Astrocyte (in vitro differentiated cells and primary cell): Measurements from ENCODE around the gene TENM3. TPM values are rescaled to one million over a fixed set of nuclear protein-coding genes. Genes with fewer than 3 reads are reported as not detected.

Experiments
- DNase-seq: peaks from one replicate; pipeline ENCODE4 v3.0.0-alpha.2; 2010; ENCODE audit warnings: low read depth
- FAIRE-seq: peaks from 2 replicates; lab custom pipeline; 2011; peaks lifted over from hg19 to GRCh38; lab: Jason Lieb, UNC
- H2AFZ ChIP-seq: 2 replicates; pipeline ENCODE4 v1.6.0; 2012; ENCODE audit warnings: low read depth, low read length, inconsistent platforms
- H3K27ac ChIP-seq: 2 replicates; pipeline ENCODE4 v1.5.1; 2011; ENCODE audit warnings: low read depth, low read length, inconsistent platforms
- H3K27me3 ChIP-seq: 2 replicates; pipeline ENCODE4 v1.6.0; 2011; ENCODE audit warnings: low read length, inconsistent platforms; ENCODE audit not compliant: insufficient read depth
- H3K36me3 ChIP-seq: 2 replicates; pipeline ENCODE4 v1.5.1; 2011; ENCODE audit warnings: low read length, inconsistent platforms; ENCODE audit not compliant: insufficient read depth
- H3K4me1 ChIP-seq: 2 replicates; pipeline ENCODE4 v1.5.1; 2011; ENCODE audit warnings: low read length, inconsistent platforms; ENCODE audit not compliant: insufficient read depth
- H3K4me2 ChIP-seq: 2 replicates; pipeline ENCODE4 v1.6.0; 2012; ENCODE audit warnings: low read length, inconsistent platforms
- H3K4me3 ChIP-seq: 2 replicates; pipeline ENCODE4 v1.5.1; 2011; ENCODE audit warnings: low read depth, mild to moderate bottlenecking, low read length, inconsistent platforms; ENCODE audit not compliant: insufficient read depth
- H3K79me2 ChIP-seq: 2 replicates; pipeline ENCODE4 v1.6.0; 2012; ENCODE audit warnings: mild to moderate bottlenecking, low read length, inconsistent platforms; ENCODE audit not compliant: insufficient read depth
- H3K9ac ChIP-seq: 2 replicates; pipeline ENCODE4 v1.6.0; 2012; ENCODE audit warnings: mild to moderate bottlenecking, low read length, inconsistent platforms
- H3K9me3 ChIP-seq: 2 replicates; pipeline ENCODE4 v1.5.1; 2012; ENCODE audit warnings: low read depth, mild to moderate bottlenecking, low read length, inconsistent platforms; ENCODE audit not compliant: insufficient read depth
- H4K20me1 ChIP-seq: 2 replicates; pipeline ENCODE4 v1.6.0; 2012; ENCODE audit warnings: low read length, inconsistent platforms; ENCODE audit not compliant: insufficient read depth
- H3K27ac Mint-ChIP-seq: one replicate; pipeline ENCODE4 v1.8.0; 2021; ENCODE audit warnings: mild to moderate bottlenecking, mixed read lengths; ENCODE audit not compliant: unreplicated experiment
- H3K27me3 Mint-ChIP-seq: one replicate; pipeline ENCODE4 v1.8.0; 2021; ENCODE audit warnings: low read depth, mixed read lengths; ENCODE audit not compliant: unreplicated experiment
- H3K36me3 Mint-ChIP-seq: one replicate; pipeline ENCODE4 v1.8.0; 2021; ENCODE audit warnings: low read depth, mixed read lengths; ENCODE audit not compliant: unreplicated experiment
- H3K4me1 Mint-ChIP-seq: one replicate; pipeline ENCODE4 v1.8.0; 2021; ENCODE audit warnings: low read depth, mixed read lengths; ENCODE audit not compliant: unreplicated experiment
- H3K4me3 Mint-ChIP-seq: one replicate; pipeline ENCODE4 v1.8.0; 2021; ENCODE audit warnings: mild to moderate bottlenecking, moderate library complexity, mixed read lengths; ENCODE audit not compliant: unreplicated experiment
- H3K9me3 Mint-ChIP-seq: one replicate; pipeline ENCODE4 v1.8.0; 2021; ENCODE audit warnings: mild to moderate bottlenecking, mixed read lengths; ENCODE audit not compliant: unreplicated experiment
- EZH2 ChIP-seq: IDR thresholded peaks from 2 replicates; pipeline ENCODE4 v1.6.1; 2012; ENCODE audit warnings: mild to moderate bottlenecking, low read length, inconsistent platforms; ENCODE audit not compliant: insufficient read depth
- total RNA-seq: library from RNA; stranded (reverse); gene quantifications from 2 replicates; pipeline ENCODE4 v1.2.1, GENCODE V29; 2021
- TF ChIP-seq, protein P1 (sequence below): IDR thresholded peaks from 2 replicates; pipeline ENCODE4 v1.5.1; 2011; ENCODE audit warnings: low read depth, mild to moderate bottlenecking, inconsistent platforms, low read length, moderate library complexity; ENCODE audit not compliant: insufficient read depth

TENM3 gene
- total RNA-seq, 1 donor from 2014 or later: 127 TPM

- Histone ChIP-seq H3K27ac (no peak overlapping the region), H4K20me1 (no peaks in the 10 kb centered on the region), H3K9ac (no peak overlapping the region), H3K36me3 (no peaks in the 10 kb centered on the region), H2AFZ (no peak overlapping the region), H3K4me1 (peaks cover 3% of the 10 kb centered on the region), H3K27me3 (no peaks in the 10 kb centered on the region), H3K4me3 (no peak overlapping the region), H3K79me2 (no peaks in the 10 kb centered on the region), H3K9me3 (no peaks in the 10 kb centered on the region), H3K4me2 (no peak overlapping the region)
- H3K4me3 Mint-ChIP-seq: no peak overlapping the region
- no peak for TF ChIP-seq EZH2
- TF ChIP-seq, protein P1, sequence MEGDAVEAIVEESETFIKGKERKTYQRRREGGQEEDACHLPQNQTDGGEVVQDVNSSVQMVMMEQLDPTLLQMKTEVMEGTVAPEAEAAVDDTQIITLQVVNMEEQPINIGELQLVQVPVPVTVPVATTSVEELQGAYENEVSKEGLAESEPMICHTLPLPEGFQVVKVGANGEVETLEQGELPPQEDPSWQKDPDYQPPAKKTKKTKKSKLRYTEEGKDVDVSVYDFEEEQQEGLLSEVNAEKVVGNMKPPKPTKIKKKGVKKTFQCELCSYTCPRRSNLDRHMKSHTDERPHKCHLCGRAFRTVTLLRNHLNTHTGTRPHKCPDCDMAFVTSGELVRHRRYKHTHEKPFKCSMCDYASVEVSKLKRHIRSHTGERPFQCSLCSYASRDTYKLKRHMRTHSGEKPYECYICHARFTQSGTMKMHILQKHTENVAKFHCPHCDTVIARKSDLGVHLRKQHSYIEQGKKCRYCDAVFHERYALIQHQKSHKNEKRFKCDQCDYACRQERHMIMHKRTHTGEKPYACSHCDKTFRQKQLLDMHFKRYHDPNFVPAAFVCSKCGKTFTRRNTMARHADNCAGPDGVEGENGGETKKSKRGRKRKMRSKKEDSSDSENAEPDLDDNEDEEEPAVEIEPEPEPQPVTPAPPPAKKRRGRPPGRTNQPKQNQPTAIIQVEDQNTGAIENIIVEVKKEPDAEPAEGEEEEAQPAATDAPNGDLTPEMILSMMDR: no peak
- no peak for FAIRE-seq
- H3K36me3 Mint-ChIP-seq: peaks cover 2% of the 10 kb centered on the region
- peaks cover 4% of the 10 kb centered on the region for H3K4me1 Mint-ChIP-seq
- no peaks in the 10 kb centered on the region for H3K9me3 Mint-ChIP-seq
- no peak for DNase-seq
- no peaks in the 10 kb centered on the region for H3K27me3 Mint-ChIP-seq
- H3K27ac Mint-ChIP-seq: no peak overlapping the region
These were observed 100.3 kb downstream of the TENM3 start for GRCh38 chr4:182343453-182343852.

DNA sequence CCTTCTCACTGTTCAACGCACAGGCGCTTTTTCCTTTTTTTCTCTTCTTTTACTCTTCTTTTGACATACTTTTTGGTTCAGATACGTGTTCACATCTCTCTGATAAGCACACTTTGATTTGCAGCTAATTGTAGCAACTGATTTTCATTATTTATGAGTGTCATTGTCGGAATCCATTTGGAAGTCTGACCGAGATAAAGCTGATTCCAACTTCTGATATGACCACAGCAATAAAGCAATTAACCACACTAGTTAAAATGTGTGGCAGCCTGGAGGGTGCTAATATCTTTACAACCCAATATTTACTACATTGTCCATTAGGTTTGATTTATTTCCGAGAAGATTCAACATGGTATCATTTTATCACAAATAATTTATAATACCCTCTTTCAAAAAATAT is 101.8 kb downstream of the TENM3 start:
- no peaks in the 10 kb centered on the region for H3K36me3 ChIP-seq
- H3K4me1 Mint-ChIP-seq: peaks cover 4% of the 10 kb centered on the region
- no peak for DNase-seq
- H3K4me3 Mint-ChIP-seq: no peak overlapping the region
- no peaks in the 10 kb centered on the region for H4K20me1 ChIP-seq
- H2AFZ ChIP-seq: no peak overlapping the region
- H3K4me1 ChIP-seq: no peaks in the 10 kb centered on the region
- H3K27ac Mint-ChIP-seq: no peak overlapping the region
- FAIRE-seq: no peak
- H3K4me3 ChIP-seq: no peak overlapping the region
- TF ChIP-seq EZH2: no peak
- TF ChIP-seq, protein P1: no peak
- H3K79me2 ChIP-seq: no peaks in the 10 kb centered on the region
- no peak overlapping the region for H3K4me2 ChIP-seq
- peaks cover 2% of the 10 kb centered on the region for H3K36me3 Mint-ChIP-seq
- no peak overlapping the region for H3K27ac ChIP-seq
- H3K27me3 ChIP-seq: no peaks in the 10 kb centered on the region
- no peaks in the 10 kb centered on the region for H3K27me3 Mint-ChIP-seq
- no peak overlapping the region for H3K9ac ChIP-seq
- H3K9me3 ChIP-seq: no peaks in the 10 kb centered on the region
- H3K9me3 Mint-ChIP-seq: no peaks in the 10 kb centered on the region

DNA sequence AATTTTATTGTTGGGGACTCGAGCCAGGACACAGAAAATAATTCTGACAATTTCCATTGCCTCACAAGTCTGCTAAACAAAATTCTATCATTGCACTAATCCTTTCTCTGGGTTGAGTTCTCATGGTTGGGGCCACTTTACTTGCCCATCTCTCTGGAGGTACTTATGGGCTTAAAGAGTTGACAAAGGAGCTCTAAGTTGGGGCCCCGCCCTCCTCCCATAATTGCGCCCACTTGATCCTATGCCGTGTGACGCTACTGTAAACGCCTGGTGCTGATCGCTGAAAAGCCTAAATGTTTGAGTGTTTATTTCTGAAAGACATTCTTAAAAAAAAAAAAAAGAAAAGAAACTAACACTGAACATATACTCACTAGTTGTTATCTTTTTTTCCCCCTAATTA is 103.0 kb downstream of the TENM3 start:
- Histone ChIP-seq H3K36me3 (peaks cover under 1% of the 10 kb centered on the region), H3K9me3 (no peaks in the 10 kb centered on the region), H3K4me2 (no peak overlapping the region), H3K4me3 (no peak overlapping the region), H3K9ac (no peak overlapping the region), H3K4me1 (no peaks in the 10 kb centered on the region), H3K27me3 (no peaks in the 10 kb centered on the region), H3K79me2 (no peaks in the 10 kb centered on the region), H2AFZ (no peak overlapping the region), H4K20me1 (no peaks in the 10 kb centered on the region), H3K27ac (no peak overlapping the region)
- Mint-ChIP-seq H3K9me3 (no peaks in the 10 kb centered on the region), H3K27me3 (no peaks in the 10 kb centered on the region), H3K36me3 (peaks cover 2% of the 10 kb centered on the region), H3K27ac (no peak overlapping the region), H3K4me3 (no peak overlapping the region), H3K4me1 (peaks cover 4% of the 10 kb centered on the region)
- FAIRE-seq (no peak), DNase-seq (no peak)
- TF ChIP-seq, protein P1: no peak
- TF ChIP-seq EZH2: no peak
